Measurements from ENCODE around the gene RCN1.
"Not testable (repeated sequence)": the region's sequence is repeated elsewhere in the genome, so short reads cannot be mapped to it uniquely, and the experiment has no call there.

RCN1 gene

GRCh38 chr11:32090545-32091370 is at the start of gene RCN1:
Gene RCN1 (plus strand): TSS chr11:32091074. CDS start chr11:32091197, 123 bp downstream.
- peak within 1 kb of the TSS; percentile 94 for H3K27ac Mint-ChIP-seq
- H3K4me3 Mint-ChIP-seq: peak within 1 kb of the TSS; percentile 83
- peaks cover 16% of the 10 kb centered on the region for H3K27me3 Mint-ChIP-seq
- DNase-seq: peak; percentile 79
- H3K9me3 Mint-ChIP-seq: no peaks in the 10 kb centered on the region
- peaks cover 50% of the 10 kb centered on the region for H3K4me1 Mint-ChIP-seq (ENCODE audit: low read depth)
- peaks cover 5% of the 10 kb centered on the region for H3K36me3 Mint-ChIP-seq (ENCODE audit: low read depth)

DNA sequence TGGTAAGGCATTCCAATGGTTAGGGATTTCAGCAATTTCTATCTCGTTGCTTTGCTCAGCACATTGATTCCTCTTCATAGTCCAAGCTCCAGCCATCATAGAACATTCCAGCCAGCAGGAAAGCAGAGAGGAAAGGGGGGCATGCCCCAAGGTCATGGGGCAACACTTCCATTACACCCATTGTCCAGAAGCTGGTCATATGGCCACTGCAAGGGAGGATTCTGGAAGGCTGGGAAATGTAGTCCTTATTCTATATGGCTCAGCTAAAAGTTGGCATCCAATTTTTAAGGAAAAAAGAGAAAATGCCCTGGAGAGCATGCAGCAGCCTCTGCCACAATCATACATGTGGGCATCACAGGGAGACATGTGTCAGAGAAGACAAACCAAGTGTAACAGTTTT is 47.1 kb upstream of the RCN1 start:
- Mint-ChIP-seq H3K9me3 (no peaks in the 10 kb centered on the region), H3K4me3 (no peak overlapping the region), H3K36me3 (ENCODE audit: low read depth) (no peaks in the 10 kb centered on the region), H3K4me1 (ENCODE audit: low read depth) (no peaks in the 10 kb centered on the region), H3K27me3 (peaks cover 30% of the 10 kb centered on the region), H3K27ac (no peak overlapping the region)
- DNase-seq: no peak

- Mint-ChIP-seq H3K36me3 (ENCODE audit: low read depth) (no peaks in the 10 kb centered on the region), H3K9me3 (no peaks in the 10 kb centered on the region), H3K4me1 (ENCODE audit: low read depth) (no peaks in the 10 kb centered on the region), H3K27me3 (peaks cover 31% of the 10 kb centered on the region), H3K27ac (no peak overlapping the region), H3K4me3 (no peak overlapping the region)
- DNase-seq: no peak
Measured at GRCh38 chr11:32044158-32044863, 46.6 kb upstream of the RCN1 start.

DNA sequence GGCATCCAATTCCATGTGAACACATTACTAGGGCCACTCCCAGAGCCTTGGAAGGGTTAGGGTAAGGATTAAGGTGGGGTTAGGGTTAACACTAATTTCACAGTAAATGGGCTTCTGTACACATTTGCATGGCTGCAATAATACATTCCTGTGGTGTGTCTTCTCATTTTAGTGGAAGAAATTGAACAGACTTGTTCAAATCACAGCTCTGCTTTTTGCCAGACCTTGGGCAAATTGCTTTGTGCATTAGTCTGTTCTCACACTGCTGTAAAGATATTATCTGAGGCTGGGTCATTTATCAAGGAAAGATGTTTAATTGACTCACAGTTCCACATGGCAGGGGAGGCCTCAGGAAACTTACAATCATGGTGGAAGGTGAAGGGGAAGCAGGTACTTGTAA is 45.4 kb upstream of the RCN1 start:
- no peak for DNase-seq
- Mint-ChIP-seq H3K27ac (no peak overlapping the region), H3K27me3 (peaks cover 26% of the 10 kb centered on the region), H3K36me3 (ENCODE audit: low read depth) (no peaks in the 10 kb centered on the region), H3K9me3 (no peaks in the 10 kb centered on the region), H3K4me3 (no peak overlapping the region), H3K4me1 (ENCODE audit: low read depth) (no peaks in the 10 kb centered on the region)

DNA sequence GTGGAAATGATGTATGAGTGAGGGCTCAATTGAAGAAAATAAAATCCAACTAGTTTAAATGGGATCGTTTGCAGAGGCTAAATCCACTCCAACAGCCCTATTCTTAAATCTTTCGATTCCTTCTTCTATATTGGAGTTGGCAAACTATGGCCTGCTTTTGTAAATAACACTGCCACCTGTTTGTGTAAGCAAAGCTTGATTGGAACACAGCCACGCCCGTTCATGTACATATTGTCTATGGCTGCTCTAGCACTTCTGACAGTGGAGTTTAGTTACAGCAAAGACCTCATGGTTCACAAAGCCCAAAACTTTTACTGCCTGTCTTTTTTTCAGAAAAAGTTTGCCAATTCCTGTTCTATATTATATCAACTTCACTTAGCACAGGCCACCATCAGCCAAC is 40.6 kb upstream of the RCN1 start:
- Mint-ChIP-seq H3K4me3 (no peak overlapping the region), H3K4me1 (ENCODE audit: low read depth) (no peaks in the 10 kb centered on the region), H3K27ac (no peak overlapping the region), H3K27me3 (peaks cover 34% of the 10 kb centered on the region), H3K9me3 (no peaks in the 10 kb centered on the region), H3K36me3 (ENCODE audit: low read depth) (no peaks in the 10 kb centered on the region)
- no peak for DNase-seq

DNA sequence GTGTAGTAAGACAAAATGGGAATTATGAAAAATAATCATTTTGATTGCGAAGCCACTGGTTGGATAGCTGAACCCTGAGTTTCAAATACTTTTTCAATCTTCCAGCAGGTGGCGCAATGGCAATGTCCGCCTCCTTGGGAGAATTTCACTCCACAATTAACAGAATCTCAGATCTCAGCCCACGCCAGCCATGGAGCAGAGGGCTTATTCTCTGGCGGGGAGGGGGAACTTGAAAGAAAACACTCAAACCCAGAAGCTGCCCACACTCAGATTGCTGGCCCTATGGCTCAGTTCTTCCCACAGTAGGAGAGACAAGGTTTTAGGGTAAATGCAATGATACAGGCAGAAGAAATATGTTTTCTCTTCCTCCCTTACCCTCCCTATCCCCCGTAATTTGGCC is 38.7 kb upstream of the RCN1 start:
- no peak overlapping the region for H3K27ac Mint-ChIP-seq
- peak; percentile 55 for DNase-seq
- H3K4me1 Mint-ChIP-seq (ENCODE audit: low read depth): no peaks in the 10 kb centered on the region
- no peak overlapping the region for H3K4me3 Mint-ChIP-seq
- peaks cover 44% of the 10 kb centered on the region for H3K27me3 Mint-ChIP-seq
- no peaks in the 10 kb centered on the region for H3K9me3 Mint-ChIP-seq
- H3K36me3 Mint-ChIP-seq (ENCODE audit: low read depth): no peaks in the 10 kb centered on the region

- no peak overlapping the region for H3K27ac Mint-ChIP-seq
- no peaks in the 10 kb centered on the region for H3K36me3 Mint-ChIP-seq (ENCODE audit: low read depth)
- peaks cover 54% of the 10 kb centered on the region for H3K27me3 Mint-ChIP-seq
- H3K4me1 Mint-ChIP-seq (ENCODE audit: low read depth): no peaks in the 10 kb centered on the region
- H3K4me3 Mint-ChIP-seq: no peak overlapping the region
- H3K9me3 Mint-ChIP-seq: no peaks in the 10 kb centered on the region
- DNase-seq: no peak
Measured at GRCh38 chr11:32053151-32053888, 37.6 kb upstream of the RCN1 start.

GRCh38 chr11:32055861-32056260 is 35.0 kb upstream of the RCN1 start:
- no peak for DNase-seq
- Mint-ChIP-seq H3K4me3 (no peak overlapping the region), H3K27ac (no peak overlapping the region), H3K27me3 (peaks cover 53% of the 10 kb centered on the region), H3K9me3 (no peaks in the 10 kb centered on the region), H3K36me3 (ENCODE audit: low read depth) (no peaks in the 10 kb centered on the region), H3K4me1 (ENCODE audit: low read depth) (no peaks in the 10 kb centered on the region)

DNA sequence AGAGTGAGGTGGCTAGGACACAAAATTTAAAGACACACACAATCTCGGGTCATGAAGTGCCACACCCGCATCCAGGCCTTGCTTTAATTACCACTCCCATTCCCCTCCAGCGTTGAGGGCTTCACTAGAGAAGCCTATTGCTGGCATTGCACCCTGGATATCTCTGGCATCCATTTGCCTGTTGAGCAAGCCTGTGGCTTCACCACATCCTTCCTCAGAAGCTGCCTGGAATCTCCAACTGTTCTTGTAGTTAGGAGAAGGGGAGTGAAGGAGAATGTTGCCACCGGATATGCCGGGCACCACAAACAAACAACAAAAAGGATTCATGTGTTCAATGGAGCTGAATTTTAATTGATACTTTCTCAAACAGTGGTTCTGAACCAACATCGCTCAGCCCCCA is 34.4 kb upstream of the RCN1 start:
- peaks cover 52% of the 10 kb centered on the region for H3K27me3 Mint-ChIP-seq
- no peaks in the 10 kb centered on the region for H3K9me3 Mint-ChIP-seq
- no peaks in the 10 kb centered on the region for H3K36me3 Mint-ChIP-seq (ENCODE audit: low read depth)
- H3K4me1 Mint-ChIP-seq (ENCODE audit: low read depth): no peaks in the 10 kb centered on the region
- no peak overlapping the region for H3K27ac Mint-ChIP-seq
- no peak for DNase-seq
- no peak overlapping the region for H3K4me3 Mint-ChIP-seq

DNA sequence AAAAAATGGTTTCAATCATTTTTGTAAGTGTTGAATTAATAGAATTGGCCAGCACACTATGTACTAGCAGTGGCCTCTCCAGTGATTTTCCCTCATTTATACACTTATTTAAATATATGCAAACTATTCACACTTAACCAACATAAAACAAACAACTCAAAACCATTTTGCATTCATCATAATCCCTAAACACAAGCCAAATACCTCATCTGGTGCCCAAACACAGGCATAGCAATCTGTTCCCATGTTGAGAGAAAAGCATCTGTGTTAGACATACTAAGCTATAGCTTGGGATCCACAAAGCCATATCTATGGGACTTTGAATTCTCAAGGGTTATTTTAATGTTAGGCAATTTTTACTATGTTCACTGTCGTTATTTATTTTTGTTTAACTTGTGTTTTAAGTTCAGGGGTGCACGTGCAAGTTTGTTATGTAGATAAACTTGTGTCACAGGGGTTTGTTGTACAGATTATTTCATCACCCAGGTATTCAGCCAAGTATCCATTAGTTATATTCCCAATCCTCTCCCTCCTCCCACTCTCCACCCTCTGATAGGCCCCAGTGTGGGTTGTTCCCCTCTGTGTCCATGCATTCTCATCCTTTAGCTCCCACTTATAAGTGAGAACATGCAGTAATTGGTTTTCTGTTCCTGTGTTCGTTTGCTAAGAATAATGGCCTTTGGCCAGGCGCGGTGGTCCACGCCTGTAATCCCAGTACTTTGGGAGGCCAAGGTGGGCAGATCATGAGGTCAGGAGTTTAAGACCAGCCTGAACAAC is 31.0 kb upstream of the RCN1 start:
- no peaks in the 10 kb centered on the region for H3K9me3 Mint-ChIP-seq
- H3K4me3 Mint-ChIP-seq: no peak overlapping the region
- no peaks in the 10 kb centered on the region for H3K36me3 Mint-ChIP-seq (ENCODE audit: low read depth)
- peaks cover 53% of the 10 kb centered on the region for H3K27me3 Mint-ChIP-seq
- no peaks in the 10 kb centered on the region for H3K4me1 Mint-ChIP-seq (ENCODE audit: low read depth)
- H3K27ac Mint-ChIP-seq: no peak overlapping the region
- DNase-seq: no peak

GRCh38 chr11:32062540-32062939 is 28.3 kb upstream of the RCN1 start:
- Mint-ChIP-seq H3K9me3 (no peaks in the 10 kb centered on the region), H3K27ac (no peak overlapping the region), H3K27me3 (peaks cover 55% of the 10 kb centered on the region), H3K36me3 (ENCODE audit: low read depth) (no peaks in the 10 kb centered on the region), H3K4me1 (ENCODE audit: low read depth) (no peaks in the 10 kb centered on the region), H3K4me3 (no peak overlapping the region)
- DNase-seq: no peak

GRCh38 chr11:32063031-32063430 is 27.8 kb upstream of the RCN1 start:
- H3K9me3 Mint-ChIP-seq; DNase-seq; H3K27ac Mint-ChIP-seq; H3K4me1 Mint-ChIP-seq (ENCODE audit: low read depth); H3K4me3 Mint-ChIP-seq; H3K36me3 Mint-ChIP-seq (ENCODE audit: low read depth): not testable (repeated sequence)
- H3K27me3 Mint-ChIP-seq: peaks cover 50% of the 10 kb centered on the region

DNA sequence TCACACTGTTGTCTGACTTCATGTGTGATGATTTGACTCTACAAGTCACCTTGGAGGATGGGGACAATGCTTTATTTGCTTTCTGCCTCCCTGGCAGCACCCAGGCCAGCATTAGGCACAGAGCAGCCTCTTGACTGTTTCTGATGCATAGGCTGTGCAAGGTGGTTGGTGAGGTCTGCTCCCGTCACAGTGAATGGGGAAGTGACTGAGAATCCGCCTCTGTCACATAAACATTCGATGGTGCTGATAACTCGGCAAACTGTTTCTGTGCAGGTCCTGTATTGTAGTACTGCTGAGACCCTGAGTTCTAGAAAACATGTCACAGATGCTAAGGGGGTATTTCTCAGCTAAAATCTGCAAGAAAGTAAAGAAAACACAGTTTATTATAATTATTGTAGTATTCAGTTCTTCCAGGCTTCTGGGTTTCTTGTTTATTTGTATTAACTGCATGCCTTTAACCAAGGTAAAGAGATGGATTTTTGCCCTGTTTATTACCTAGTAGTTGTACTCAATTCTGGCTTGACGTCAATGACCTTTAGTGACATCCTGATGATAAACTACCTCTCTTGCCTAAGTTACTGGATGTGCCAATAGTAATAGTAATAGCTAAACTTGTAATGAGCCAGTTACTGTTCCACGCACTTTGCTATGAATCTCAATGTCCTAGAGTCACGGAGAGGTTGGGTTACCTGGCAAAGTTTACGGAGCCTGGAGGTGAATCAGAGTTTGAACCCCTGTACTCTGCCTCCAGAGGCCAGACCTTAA is 24.8 kb upstream of the RCN1 start:
- H3K36me3 Mint-ChIP-seq (ENCODE audit: low read depth): no peaks in the 10 kb centered on the region
- no peaks in the 10 kb centered on the region for H3K4me1 Mint-ChIP-seq (ENCODE audit: low read depth)
- H3K4me3 Mint-ChIP-seq: no peak overlapping the region
- no peak overlapping the region for H3K27ac Mint-ChIP-seq
- H3K9me3 Mint-ChIP-seq: no peaks in the 10 kb centered on the region
- no peak for DNase-seq
- peaks cover 58% of the 10 kb centered on the region for H3K27me3 Mint-ChIP-seq
